CD4-positive, alpha-beta T cell treated with Interleukin-4 for 4 hours (primary cell): ENCODE results near the gene KIZ.

ENCODE experiments used
- DNase-seq: peaks from one replicate; pipeline ENCODE4 v3.0.0-alpha.2; 2020

The KIZ gene

GRCh38 chr20:21125849-21126580, at the start of gene KIZ:
Gene KIZ, plus strand, starts transcription at chr20:21126082. Its CDS starts 34 bp downstream, at chr20:21126116.
- peak; percentile 94 for DNase-seq

- DNase-seq: no peak
These were observed 48.0 kb upstream of the KIZ start for GRCh38 chr20:21077809-21078345.

GRCh38 chr20:21082584-21082983, 43.3 kb upstream of the KIZ start:
- no peak for DNase-seq

GRCh38 chr20:21083825-21084325, 42.0 kb upstream of the KIZ start:
- DNase-seq: no peak

- no peak for DNase-seq
These were observed 37.9 kb upstream of the KIZ start for GRCh38 chr20:21087862-21088540.

- no peak for DNase-seq
These were observed 36.5 kb upstream of the KIZ start for GRCh38 chr20:21089391-21089790.

- peak; percentile 8 for DNase-seq
These were observed 35.7 kb upstream of the KIZ start for GRCh38 chr20:21090111-21090618.

GRCh38 chr20:21090721-21091120, 35.2 kb upstream of the KIZ start:
- DNase-seq: no peak

- no peak for DNase-seq
These were observed 33.1 kb upstream of the KIZ start for GRCh38 chr20:21092806-21093205.

- DNase-seq: peak; percentile 18
These were observed 29.4 kb upstream of the KIZ start for GRCh38 chr20:21096321-21097043.

- DNase-seq: peak; percentile 38
These were observed 25.9 kb upstream of the KIZ start for GRCh38 chr20:21099751-21100577.

- DNase-seq: peak; percentile 15
These were observed 25.1 kb upstream of the KIZ start for GRCh38 chr20:21100578-21101452.

- no peak for DNase-seq
These were observed 24.4 kb upstream of the KIZ start for GRCh38 chr20:21101453-21101931.

GRCh38 chr20:21101932-21102575, 23.8 kb upstream of the KIZ start:
- DNase-seq: no peak

GRCh38 chr20:21102603-21103311, 23.1 kb upstream of the KIZ start:
- DNase-seq: peak; percentile 34

GRCh38 chr20:21103582-21104465, 22.1 kb upstream of the KIZ start:
- no peak for DNase-seq

GRCh38 chr20:21104466-21104761, 21.5 kb upstream of the KIZ start:
- no peak for DNase-seq

- DNase-seq: no peak
These were observed 21.0 kb upstream of the KIZ start for GRCh38 chr20:21104921-21105320.
